GM23338 (cell line): ENCODE results near the gene KDELR1.
A peak's percentile ranks its signal among the peaks of the same experiment; 100 is the strongest.

Experiments
- CREB1 ChIP-seq: fragments of 250-450 bp; sonication (Bioruptor Pico); IDR thresholded peaks from 2 replicates; pipeline ENCODE4 v1.5.0; 2020; ENCODE audit warnings: low read depth, mild to moderate bottlenecking, moderate library complexity
- EZH2 ChIP-seq: fragments of 200-600 bp; sonication (generic); IDR thresholded peaks from one replicate; pipeline ENCODE4 v1.8.0; 2017; ENCODE audit warnings: antibody characterized with exemption, mild to moderate bottlenecking, low read depth; ENCODE audit not compliant: unreplicated experiment
- EZH2phosphoT487 ChIP-seq: fragments of 200-600 bp; sonication (generic); IDR thresholded peaks from one replicate; pipeline ENCODE4 v1.8.1; 2018; ENCODE audit warnings: antibody characterized with exemption; ENCODE audit not compliant: unreplicated experiment
- JUNB ChIP-seq: IDR thresholded peaks from one replicate; pipeline ENCODE4 v1.6.1; 2016; ENCODE audit warnings: antibody characterized with exemption; ENCODE audit not compliant: unreplicated experiment
- NANOG ChIP-seq: IDR thresholded peaks from 2 replicates; pipeline ENCODE4 v1.6.1; 2016; ENCODE audit warnings: antibody characterized with exemption, borderline replicate concordance
- POLR2AphosphoS5 ChIP-seq: IDR thresholded peaks from 2 replicates; pipeline ENCODE4 v1.6.1; 2016; ENCODE audit warnings: antibody characterized with exemption, low read depth
- STAT1 ChIP-seq: IDR thresholded peaks from one replicate; pipeline ENCODE4 v1.6.1; 2016; ENCODE audit warnings: antibody characterized with exemption; ENCODE audit not compliant: unreplicated experiment
- ZNF114 ChIP-seq: fragments of 250-450 bp; sonication (Bioruptor Pico); IDR thresholded peaks from 2 replicates; pipeline ENCODE4 v1.5.0; 2020; ENCODE audit warnings: mild to moderate bottlenecking, moderate library complexity
- ZNF331 ChIP-seq: fragments of 250-450 bp; sonication (Bioruptor Pico); IDR thresholded peaks from 2 replicates; pipeline ENCODE4 v1.5.0; 2020; ENCODE audit warnings: low read depth, mild to moderate bottlenecking, moderate library complexity
- TF ChIP-seq, protein P1 (sequence below), 2 experiments: fragments of 200-600 bp in 1 of 2; sonication (generic) in 1 of 2; conservative IDR thresholded peaks; 2 replicates each; pipeline versions ENCODE4 v1.5.1 to v1.6.1; 2016 to 2017; ENCODE audit warnings: antibody characterized with exemption in 2 of 2, low read depth in 2 of 2, mild to moderate bottlenecking in 2 of 2, moderate library complexity in 1 of 2
- TF ChIP-seq, protein P2 (sequence below): IDR thresholded peaks from one replicate; pipeline ENCODE4 v1.6.1; 2018; ENCODE audit warnings: antibody characterized with exemption; ENCODE audit not compliant: unreplicated experiment
- TF ChIP-seq, protein P3 (sequence below): fragments of 250-450 bp; sonication (Bioruptor Pico); IDR thresholded peaks from 2 replicates; pipeline ENCODE4 v1.5.0; 2020; ENCODE audit warnings: mild to moderate bottlenecking, moderate library complexity

DNA sequence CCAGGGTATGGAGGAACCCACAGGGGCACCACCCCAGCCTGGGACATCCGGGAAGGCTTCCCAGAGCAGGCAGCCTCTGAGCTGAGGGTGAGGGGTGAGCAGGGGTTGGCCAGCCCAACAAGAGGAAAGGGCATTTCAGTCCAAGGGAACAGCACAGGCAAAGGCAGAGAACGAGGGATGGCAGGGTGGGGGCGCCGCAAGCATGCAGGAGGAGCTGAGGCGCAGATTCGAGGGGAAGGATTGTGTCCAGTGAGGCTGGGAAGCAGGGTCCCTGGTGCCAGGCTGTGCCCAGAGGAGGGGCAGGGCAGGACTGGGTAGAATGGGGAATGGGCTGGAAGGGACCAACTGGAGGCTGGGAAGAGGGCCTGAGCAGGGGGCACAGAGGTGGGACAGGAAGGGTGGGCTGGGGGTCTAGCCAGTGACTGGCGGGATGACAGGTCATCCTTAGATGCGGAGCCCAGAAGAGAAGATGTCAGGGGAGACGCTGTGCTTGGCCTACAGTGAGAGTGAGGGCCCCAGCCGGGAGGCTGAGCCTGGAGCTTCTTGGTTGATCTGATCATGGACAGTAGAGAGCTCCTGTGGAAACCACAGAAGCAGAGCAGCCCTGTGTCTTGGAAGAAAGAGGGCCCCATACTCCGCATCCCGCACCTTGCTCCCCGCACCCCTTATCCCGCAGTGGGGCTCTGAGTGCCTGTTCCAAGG, 52.4 kb downstream of the KDELR1 start:
- TF ChIP-seq, protein P1, sequence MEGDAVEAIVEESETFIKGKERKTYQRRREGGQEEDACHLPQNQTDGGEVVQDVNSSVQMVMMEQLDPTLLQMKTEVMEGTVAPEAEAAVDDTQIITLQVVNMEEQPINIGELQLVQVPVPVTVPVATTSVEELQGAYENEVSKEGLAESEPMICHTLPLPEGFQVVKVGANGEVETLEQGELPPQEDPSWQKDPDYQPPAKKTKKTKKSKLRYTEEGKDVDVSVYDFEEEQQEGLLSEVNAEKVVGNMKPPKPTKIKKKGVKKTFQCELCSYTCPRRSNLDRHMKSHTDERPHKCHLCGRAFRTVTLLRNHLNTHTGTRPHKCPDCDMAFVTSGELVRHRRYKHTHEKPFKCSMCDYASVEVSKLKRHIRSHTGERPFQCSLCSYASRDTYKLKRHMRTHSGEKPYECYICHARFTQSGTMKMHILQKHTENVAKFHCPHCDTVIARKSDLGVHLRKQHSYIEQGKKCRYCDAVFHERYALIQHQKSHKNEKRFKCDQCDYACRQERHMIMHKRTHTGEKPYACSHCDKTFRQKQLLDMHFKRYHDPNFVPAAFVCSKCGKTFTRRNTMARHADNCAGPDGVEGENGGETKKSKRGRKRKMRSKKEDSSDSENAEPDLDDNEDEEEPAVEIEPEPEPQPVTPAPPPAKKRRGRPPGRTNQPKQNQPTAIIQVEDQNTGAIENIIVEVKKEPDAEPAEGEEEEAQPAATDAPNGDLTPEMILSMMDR (conservative IDR thresholded peaks at IDR 0.05; ENCODE audit: low read depth in 2 of 2), result peak in 1 of 2 experiments; percentile 70; a peak in 2 of 4 replicates
- no peak for TF ChIP-seq EZH2
- TF ChIP-seq, protein P2, sequence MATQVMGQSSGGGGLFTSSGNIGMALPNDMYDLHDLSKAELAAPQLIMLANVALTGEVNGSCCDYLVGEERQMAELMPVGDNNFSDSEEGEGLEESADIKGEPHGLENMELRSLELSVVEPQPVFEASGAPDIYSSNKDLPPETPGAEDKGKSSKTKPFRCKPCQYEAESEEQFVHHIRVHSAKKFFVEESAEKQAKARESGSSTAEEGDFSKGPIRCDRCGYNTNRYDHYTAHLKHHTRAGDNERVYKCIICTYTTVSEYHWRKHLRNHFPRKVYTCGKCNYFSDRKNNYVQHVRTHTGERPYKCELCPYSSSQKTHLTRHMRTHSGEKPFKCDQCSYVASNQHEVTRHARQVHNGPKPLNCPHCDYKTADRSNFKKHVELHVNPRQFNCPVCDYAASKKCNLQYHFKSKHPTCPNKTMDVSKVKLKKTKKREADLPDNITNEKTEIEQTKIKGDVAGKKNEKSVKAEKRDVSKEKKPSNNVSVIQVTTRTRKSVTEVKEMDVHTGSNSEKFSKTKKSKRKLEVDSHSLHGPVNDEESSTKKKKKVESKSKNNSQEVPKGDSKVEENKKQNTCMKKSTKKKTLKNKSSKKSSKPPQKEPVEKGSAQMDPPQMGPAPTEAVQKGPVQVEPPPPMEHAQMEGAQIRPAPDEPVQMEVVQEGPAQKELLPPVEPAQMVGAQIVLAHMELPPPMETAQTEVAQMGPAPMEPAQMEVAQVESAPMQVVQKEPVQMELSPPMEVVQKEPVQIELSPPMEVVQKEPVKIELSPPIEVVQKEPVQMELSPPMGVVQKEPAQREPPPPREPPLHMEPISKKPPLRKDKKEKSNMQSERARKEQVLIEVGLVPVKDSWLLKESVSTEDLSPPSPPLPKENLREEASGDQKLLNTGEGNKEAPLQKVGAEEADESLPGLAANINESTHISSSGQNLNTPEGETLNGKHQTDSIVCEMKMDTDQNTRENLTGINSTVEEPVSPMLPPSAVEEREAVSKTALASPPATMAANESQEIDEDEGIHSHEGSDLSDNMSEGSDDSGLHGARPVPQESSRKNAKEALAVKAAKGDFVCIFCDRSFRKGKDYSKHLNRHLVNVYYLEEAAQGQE, result no peak
- no peak for TF ChIP-seq POLR2AphosphoS5
- no peak for TF ChIP-seq ZNF331
- TF ChIP-seq CREB1 (CRISPR knock-in tag), result no peak
- TF ChIP-seq STAT1, result no peak
- TF ChIP-seq JUNB, result no peak
- TF ChIP-seq EZH2phosphoT487, result no peak
- TF ChIP-seq NANOG, result no peak
- TF ChIP-seq ZNF114 (CRISPR knock-in tag), result no peak
- TF ChIP-seq, protein P3, sequence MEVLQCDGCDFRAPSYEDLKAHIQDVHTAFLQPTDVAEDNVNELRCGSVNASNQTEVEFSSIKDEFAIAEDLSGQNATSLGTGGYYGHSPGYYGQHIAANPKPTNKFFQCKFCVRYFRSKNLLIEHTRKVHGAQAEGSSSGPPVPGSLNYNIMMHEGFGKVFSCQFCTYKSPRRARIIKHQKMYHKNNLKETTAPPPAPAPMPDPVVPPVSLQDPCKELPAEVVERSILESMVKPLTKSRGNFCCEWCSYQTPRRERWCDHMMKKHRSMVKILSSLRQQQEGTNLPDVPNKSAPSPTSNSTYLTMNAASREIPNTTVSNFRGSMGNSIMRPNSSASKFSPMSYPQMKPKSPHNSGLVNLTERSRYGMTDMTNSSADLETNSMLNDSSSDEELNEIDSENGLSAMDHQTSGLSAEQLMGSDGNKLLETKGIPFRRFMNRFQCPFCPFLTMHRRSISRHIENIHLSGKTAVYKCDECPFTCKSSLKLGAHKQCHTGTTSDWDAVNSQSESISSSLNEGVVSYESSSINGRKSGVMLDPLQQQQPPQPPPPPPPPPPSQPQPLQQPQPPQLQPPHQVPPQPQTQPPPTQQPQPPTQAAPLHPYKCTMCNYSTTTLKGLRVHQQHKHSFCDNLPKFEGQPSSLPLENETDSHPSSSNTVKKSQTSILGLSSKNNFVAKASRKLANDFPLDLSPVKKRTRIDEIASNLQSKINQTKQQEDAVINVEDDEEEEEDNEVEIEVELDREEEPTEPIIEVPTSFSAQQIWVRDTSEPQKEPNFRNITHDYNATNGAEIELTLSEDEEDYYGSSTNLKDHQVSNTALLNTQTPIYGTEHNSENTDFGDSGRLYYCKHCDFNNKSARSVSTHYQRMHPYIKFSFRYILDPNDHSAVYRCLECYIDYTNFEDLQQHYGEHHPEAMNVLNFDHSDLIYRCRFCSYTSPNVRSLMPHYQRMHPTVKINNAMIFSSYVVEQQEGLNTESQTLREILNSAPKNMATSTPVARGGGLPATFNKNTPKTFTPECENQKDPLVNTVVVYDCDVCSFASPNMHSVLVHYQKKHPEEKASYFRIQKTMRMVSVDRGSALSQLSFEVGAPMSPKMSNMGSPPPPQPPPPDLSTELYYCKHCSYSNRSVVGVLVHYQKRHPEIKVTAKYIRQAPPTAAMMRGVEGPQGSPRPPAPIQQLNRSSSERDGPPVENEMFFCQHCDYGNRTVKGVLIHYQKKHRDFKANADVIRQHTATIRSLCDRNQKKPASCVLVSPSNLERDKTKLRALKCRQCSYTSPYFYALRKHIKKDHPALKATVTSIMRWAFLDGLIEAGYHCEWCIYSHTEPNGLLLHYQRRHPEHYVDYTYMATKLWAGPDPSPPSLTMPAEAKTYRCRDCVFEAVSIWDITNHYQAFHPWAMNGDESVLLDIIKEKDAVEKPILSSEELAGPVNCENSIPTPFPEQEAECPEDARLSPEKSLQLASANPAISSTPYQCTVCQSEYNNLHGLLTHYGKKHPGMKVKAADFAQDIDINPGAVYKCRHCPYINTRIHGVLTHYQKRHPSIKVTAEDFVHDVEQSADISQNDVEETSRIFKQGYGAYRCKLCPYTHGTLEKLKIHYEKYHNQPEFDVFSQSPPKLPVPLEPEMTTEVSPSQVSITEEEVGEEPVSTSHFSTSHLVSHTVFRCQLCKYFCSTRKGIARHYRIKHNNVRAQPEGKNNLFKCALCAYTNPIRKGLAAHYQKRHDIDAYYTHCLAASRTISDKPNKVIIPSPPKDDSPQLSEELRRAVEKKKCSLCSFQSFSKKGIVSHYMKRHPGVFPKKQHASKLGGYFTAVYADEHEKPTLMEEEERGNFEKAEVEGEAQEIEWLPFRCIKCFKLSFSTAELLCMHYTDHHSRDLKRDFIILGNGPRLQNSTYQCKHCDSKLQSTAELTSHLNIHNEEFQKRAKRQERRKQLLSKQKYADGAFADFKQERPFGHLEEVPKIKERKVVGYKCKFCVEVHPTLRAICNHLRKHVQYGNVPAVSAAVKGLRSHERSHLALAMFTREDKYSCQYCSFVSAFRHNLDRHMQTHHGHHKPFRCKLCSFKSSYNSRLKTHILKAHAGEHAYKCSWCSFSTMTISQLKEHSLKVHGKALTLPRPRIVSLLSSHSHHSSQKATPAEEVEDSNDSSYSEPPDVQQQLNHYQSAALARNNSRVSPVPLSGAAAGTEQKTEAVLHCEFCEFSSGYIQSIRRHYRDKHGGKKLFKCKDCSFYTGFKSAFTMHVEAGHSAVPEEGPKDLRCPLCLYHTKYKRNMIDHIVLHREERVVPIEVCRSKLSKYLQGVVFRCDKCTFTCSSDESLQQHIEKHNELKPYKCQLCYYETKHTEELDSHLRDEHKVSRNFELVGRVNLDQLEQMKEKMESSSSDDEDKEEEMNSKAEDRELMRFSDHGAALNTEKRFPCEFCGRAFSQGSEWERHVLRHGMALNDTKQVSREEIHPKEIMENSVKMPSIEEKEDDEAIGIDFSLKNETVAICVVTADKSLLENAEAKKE (CRISPR knock-in tag), result no peak
